Ramos (cell line): Measurements from ENCODE around the gene SOX5.

Experiments used
- in situ Hi-C: fragments of 300-500 bp; cut with MboI; formaldehyde crosslinking; loops from one replicate; pipeline ENCODE4 v1.14.3; 2022; ENCODE audit warnings: low sequenced_read_pairs; ENCODE audit not compliant: unreplicated experiment

SOX5 gene

GRCh38 chr12:23949348-23950209 lies at the start of gene SOX5:
SOX5 (minus strand) TSS chr12:23949670; CDS start chr12:23949601, 69 bp downstream.
- in situ Hi-C loops = no loop called here

DNA sequence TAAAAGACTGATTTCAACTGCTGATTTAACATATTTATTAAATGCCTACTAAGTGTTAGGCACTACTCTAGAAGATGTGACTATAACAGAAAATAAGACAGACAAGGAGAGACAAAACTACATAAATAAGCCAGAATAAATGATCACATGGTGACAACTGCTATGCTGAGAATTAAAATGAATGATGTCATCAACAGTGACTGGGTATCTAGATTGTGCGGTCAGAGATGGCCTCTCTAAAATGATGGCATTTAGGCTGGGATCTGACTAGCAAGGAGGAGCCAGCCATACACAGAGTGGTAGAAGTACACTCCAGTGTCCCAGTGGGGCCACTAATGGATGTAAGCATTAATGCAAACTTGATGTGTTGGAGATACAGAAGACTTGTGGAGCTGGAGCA lies 37.6 kb upstream of the SOX5 start:
- in situ Hi-C loops = no loop called here

DNA sequence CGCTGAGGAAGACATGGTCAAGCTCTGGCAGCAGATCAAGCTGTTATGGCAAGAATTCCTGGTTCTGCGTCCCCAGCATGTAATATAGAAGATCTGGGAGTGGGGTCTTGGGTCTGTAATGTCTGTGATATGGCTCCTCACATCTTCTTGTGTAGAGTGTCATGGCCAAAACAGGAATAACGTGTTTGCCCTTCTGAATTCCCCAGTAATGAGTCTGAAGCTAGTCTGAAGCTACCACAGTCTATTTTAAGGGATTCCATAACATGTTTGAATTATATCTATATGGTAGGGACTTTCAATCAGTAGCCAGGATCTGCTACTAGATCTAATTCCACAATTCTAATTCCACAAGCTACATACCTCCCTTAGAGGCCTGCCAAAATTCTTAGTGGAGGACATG lies 31.4 kb upstream of the SOX5 start:
- in situ Hi-C loops = no loop called here

GRCh38 chr12:23964812-23965211 lies 15.3 kb upstream of the SOX5 start:
- in situ Hi-C loops = no loop called here

DNA sequence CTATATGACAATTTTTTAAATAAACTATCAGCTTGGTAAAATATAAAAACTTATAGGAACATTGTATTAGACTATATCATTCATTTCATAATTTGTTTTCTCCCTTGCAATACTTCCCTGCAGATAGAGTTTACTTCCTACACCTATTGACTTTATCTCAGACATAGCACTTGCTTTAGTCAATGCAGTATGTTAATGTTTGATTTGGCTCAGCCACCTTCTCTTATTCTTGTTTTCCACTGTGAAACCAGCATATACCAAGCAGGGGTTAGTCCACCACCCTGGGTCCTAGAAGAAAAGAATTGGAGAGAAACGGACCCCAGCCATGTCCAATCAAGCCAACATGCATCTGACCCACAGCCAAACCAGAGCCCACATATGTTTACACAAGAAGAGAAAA lies 10.4 kb upstream of the SOX5 start:
- in situ Hi-C loops = no loop called here

DNA sequence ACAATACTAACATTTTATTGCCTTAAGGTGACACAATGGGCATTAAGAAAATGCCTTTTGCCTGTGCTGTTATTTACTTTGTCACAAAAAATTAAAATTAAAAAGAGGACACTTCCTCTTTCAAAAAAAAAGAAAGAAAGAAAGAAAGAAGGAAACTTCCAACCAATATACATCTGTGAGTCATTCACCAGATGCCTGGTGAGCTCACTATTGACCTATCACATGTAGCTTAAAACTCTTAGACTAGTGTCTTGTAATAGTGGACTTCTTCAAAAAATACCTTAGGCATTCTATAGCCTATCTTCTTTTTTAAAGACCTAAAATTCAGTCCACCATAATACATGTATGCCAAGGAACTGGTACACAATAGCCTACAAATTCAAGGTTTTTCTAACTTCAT lies 4.9 kb upstream of the SOX5 start:
- in situ Hi-C loops = no loop called here

- in situ Hi-C loops = no loop called here
Measured at GRCh38 chr12:23952071-23952470, 2.6 kb upstream of the SOX5 start.

GRCh38 chr12:23950775-23951451 lies 1.4 kb upstream of the SOX5 start:
- in situ Hi-C loops = no loop called here

DNA sequence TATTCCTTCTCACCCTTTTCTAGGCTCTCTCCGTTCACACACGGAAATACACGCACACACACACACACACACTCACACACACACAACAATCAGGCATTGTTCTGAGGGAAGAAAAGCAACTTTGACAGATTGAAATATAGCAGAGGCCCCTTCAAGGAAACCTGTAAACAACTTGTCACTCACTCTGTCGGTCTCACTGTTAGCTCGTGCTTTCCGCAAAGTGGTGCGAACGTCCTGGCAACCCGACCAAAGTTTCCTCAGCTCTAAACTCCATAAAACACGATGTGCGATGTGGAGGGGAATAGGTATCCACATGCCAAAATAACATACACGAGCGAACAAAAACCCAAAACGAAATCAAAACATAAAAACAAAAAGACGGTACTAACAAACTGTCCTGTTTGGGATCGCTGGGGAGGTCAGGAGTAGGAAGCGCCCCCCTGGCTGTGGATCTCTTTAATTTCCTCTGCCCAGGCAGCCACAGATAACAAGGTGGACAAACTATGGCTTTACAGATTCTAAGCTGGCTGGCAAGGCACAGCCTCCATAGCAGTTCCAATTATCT lies 822 bp upstream of the SOX5 start:
- in situ Hi-C loops = no loop called here

- in situ Hi-C loops = no loop called here
Measured at GRCh38 chr12:23948291-23948690, 1.2 kb downstream of the SOX5 start.

GRCh38 chr12:23947395-23947794 lies 2.1 kb downstream of the SOX5 start:
- in situ Hi-C loops = no loop called here

DNA sequence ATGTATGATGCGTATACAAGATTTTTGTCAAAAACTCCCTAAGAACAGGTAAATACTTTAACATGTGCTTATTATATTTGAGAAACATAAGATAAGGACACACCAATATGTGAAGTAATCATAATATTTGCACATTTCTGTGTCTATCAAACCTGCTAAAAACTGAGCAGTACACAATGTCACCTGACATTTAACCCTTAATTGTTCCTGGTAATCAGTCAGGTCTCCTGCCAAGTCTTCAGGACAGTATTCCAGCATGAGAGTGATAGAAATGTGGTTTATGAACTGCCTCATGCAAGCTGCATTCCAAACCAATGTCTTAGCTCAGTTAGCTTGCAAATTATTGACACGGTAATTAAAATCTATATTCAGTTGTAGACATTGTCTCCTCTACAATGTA lies 4.2 kb downstream of the SOX5 start:
- in situ Hi-C loops = no loop called here

DNA sequence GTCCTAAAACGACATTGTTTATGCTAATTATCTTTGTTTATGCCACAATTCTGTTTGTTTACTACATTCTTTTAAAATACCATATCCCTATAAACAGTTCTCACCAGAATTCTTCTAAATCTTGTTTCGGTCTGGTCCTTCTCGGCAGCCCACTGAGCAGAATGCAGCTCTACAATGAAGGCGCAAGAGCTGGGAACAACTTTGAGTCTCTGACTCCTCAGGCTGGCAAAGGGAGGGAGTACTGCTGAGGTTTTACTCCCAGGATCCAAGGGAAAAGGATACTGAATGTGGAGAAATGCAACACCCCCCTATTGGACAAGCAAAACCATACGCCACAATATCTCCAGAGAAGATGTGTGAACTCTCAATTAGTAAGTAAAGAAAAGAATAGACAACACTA lies 5.4 kb downstream of the SOX5 start:
- in situ Hi-C loops = no loop called here

- in situ Hi-C loops = no loop called here
Measured at GRCh38 chr12:23942841-23943240, 6.6 kb downstream of the SOX5 start.

- in situ Hi-C loops = no loop called here
Measured at GRCh38 chr12:23941780-23942179, 7.7 kb downstream of the SOX5 start.

DNA sequence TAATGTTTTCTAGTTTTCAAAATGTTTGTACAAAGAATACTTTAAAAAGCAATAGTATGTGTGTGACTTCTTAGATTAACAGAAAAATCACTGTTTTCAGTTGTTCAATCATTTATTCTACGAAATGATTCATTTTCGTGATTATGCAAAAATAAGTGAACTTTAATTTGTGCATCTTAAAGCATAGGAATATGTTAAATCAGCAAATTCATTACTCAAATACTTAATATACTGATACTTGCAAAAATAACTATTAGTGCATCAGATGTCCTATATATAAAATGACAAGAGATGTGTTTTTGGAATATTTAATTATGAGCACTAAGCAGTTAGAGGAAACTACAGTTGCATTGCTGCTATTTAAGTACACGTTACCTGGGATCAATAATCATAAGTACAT lies 11.0 kb downstream of the SOX5 start:
- in situ Hi-C loops = no loop called here

DNA sequence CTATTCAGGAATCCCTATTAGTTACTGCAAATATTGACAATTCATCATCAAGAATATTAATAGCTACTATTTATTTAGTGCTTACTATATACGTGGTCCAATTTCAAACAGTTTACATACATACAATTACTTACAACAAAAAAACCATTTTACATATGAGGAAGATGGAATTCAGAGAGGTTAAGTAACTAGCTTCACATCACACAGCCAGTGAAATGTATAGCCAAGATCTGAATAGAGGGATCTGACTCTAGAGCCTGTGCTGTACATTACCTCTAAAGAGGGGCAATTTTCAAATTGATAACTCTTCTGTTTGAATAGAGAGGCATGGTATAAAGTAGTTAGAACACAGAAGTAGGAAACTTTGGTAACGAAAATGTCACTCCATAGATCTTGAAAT lies 18.3 kb downstream of the SOX5 start:
- in situ Hi-C loops = no loop called here

- in situ Hi-C loops = no loop called here
Measured at GRCh38 chr12:23930599-23930998, 18.9 kb downstream of the SOX5 start.

GRCh38 chr12:23929906-23930305 lies 19.6 kb downstream of the SOX5 start:
- in situ Hi-C loops = no loop called here

DNA sequence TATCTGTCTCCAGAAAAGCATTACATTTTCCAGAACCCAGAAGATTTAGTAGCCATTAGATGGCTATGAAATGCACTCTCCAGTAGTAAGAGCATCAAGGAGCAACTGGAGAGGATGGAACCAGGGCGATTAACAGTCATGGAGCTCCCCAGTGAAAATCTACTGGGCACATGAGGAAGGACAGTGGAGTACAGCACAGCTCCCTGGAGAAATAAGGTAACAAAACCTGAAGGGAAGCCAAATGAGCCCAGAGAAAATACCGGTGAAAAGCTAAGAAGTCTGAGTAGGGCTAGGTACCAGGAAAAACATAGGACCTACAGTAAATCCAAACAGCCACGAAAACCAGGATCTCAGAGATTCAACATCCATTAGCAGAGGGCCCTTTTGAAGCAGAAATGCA lies 21.6 kb downstream of the SOX5 start:
- in situ Hi-C loops = no loop called here

- in situ Hi-C loops = no loop called here
Measured at GRCh38 chr12:23921099-23921856, 28.2 kb downstream of the SOX5 start.
